CD4-positive, alpha-beta T cell treated with Interleukin-4 for 4 hours (primary cell): ENCODE data around the gene ADARB1.

Source experiments
- DNase-seq: peaks from one replicate; pipeline ENCODE4 v3.0.0-alpha.2; 2020

Gene ADARB1

DNA sequence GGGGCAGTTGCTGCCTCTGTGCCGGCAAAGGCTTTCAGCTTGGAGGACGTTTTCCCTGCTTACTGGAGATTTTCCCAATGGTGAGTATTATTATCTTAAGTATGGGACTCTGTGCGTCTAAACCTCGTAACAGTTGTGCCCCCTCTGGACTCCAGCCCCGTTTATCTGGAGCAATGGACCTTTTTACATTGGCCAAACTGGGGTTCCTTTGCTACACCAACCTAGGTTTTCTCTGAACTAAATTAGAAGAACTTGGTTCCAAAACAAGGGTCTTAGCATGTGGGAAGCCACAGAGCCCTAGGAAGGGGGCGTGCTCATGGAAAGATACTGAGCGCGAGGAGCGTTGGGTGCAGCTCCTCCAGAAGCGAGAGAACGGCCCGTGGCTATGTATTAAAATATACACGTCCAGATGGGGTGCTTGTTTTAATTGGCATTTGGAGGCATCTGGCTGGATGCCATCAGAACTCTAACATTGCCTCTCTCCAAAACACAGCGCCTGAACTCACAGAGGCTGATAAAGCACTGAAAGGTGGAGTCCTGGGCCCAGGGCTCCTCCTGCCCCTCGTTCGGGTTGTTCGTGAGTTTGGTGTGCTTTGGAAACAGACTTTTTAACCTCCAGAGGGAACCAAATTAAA, 184.9 kb downstream of the ADARB1 start:
- no peak for DNase-seq

DNA sequence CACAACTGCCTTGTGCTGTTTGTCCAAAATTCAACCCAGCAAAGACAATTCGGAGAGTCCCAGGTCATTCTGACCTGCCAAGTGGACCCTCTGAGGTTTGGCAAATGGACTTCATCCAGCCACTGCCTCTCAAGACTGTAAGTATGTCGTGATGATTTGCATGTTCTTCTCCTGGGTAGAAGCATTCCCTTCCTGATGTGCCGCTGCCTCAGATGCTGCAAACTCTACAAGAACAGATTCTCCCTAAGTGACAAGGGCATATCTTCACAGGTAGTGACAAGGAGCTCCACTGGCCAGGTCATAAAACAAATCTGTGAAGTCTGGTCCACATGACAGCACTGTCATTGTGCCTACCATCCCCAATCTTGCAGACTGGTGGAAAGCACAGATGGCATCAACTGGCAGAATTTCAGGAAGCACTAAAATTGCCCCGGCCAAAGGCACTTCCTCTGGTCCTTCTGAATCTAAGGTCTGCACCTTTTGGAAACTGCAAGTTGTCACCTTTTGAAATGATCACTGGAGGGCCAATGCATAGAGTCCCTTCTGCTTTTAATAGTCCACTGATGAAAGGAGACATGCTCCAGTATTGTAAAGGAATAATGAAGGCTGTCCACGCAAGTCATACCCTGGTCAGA, 185.9 kb downstream of the ADARB1 start:
- no peak for DNase-seq

DNA sequence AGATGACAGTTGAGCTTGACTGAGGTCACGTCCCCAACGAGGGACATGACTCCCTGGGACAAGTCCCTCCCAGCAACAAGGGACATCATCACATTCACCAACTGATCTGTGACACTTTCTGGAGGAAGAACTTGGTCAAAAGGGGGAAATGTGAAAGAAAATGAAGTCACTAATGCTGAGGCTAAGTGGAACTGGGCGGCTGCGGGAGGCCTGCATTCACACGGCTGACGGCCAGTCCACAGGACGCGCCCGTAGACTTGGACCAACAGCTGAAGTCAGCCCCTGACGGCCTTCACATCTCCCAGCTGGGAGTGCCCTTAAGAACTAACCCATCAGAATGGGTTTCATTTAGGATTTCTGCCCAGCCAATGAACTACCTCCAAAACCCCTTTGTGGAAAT, 186.7 kb downstream of the ADARB1 start:
- DNase-seq = no peak

DNA sequence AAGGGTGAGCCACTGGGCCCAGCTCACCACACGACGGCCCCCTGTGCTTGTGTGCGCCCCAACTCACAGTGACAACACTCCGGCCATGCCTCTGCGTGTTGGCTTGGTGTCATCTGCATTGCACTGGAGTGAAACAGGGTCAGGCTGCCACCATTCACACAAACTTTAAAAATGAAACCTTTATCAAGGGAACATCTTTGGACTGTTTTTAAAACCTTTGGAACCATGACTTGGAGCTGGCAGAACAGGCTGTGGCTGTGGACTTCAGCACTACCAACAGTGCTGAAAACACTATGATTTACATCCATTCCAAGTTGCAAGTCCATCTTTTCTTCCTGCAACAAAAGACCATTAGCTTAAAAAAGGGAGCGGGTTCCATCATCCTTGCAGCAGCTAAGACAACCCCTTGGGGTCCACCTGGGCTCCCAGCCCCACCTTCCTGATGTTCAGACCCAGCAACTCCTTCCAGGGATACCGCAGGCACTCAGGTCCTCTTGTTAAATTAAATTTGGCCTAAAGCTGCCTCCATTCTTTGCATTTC, 187.7 kb downstream of the ADARB1 start:
- no peak for DNase-seq

DNA sequence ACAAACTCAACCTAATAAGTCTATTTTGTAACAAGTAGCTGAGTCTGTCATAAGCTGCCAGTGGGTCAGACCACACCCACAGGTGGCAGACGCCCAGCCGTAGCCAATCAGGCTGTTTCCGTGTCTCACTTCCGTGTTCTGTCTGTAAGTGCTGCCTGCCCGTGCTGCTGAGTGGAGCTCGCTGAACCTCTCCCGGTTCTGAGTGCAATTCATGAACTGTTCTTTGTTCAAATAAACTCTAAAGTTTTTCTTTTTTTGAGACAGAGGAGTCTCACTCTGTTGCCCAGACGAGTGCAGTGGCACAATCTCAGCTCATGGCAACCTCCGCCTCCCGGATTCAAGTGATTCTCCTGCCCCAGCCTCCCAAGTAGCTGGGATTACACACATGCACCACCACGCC, 188.2 kb downstream of the ADARB1 start:
- no peak for DNase-seq

DNA sequence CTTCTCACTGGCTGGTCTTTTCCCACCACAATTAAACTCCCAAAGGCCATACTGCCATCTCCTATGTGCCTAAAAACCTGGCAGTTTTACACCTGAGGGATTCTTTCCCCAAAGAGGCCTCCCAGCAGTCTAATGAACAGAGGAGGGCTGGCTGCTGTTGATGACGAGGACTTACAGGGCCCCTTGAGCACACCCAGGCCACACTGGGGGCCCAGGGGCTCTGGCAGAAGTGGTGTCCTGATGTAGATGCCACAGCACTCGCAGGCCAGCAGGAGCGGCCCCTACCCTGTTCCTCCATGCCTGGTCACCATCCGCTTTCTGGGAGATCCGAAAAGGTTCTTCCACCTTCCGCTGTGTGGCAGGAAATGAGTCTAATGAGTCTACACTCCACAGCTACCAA, 189.2 kb downstream of the ADARB1 start:
- DNase-seq = no peak

DNA sequence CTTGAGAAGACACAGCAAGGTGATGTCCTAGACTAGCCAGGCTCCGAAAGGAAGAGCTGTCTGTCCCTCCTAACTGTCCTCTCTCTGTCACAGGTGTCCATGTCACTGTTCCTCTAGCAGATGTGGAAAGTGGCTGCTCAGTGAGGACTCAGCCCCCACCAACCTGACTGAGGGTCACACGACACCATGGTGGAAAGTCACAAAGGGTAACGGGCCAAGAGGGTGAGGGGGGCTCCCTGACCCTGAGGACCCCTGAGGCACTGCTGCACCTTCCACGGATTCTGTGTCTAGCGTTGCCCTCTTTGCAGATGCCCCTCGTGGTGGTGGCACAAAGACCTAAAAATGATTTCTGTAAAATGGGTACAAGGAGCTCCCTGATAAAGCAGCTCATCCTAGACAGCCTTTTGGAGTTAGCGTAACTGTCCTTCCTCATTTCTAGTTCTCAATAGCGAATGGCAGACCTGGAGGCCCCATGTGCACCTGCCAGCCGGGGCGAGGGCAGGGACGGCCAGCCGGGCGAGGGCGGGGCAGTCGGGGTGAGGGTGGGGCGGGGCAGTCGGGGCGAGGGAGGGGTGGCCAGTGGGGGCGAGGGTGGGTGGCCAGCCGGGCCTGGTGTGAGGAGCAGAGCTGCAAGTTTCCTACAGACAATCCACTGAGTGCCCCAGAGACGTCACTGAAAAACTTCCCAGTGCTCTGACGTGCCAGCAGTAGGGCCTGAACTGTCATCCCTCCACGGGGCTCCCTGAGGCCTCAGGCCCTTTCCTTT, 189.9 kb downstream of the ADARB1 start:
- no peak for DNase-seq

DNA sequence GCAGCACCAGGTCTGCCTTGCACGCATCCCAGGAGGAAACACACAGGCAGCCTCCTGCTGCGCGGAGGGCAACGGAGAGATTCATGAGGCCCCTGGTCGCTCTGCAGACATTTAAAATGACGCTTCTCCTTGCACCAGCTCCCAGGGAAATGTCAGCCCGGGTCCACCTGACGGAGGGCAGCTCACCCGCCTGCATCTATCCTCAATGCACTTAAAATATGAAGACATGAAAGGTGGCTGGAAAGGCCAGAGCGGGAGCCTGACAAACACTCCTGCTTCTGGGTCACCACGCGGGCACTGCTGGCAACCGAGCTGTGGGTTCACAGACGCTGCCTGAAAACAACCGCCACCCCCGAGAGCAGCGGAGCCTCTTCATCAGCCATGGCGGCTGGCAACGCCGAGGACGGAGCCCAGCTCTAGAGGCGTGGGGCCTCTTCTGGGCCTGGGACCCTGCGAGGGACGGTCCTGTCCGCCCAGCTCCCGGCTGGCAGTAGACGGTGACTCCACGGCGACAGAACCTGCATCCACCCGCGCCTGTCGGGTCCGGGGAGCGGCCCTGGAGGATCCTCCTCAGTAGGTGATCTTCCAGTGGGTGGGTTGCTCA, 190.6 kb downstream of the ADARB1 start:
- DNase-seq = no peak

DNA sequence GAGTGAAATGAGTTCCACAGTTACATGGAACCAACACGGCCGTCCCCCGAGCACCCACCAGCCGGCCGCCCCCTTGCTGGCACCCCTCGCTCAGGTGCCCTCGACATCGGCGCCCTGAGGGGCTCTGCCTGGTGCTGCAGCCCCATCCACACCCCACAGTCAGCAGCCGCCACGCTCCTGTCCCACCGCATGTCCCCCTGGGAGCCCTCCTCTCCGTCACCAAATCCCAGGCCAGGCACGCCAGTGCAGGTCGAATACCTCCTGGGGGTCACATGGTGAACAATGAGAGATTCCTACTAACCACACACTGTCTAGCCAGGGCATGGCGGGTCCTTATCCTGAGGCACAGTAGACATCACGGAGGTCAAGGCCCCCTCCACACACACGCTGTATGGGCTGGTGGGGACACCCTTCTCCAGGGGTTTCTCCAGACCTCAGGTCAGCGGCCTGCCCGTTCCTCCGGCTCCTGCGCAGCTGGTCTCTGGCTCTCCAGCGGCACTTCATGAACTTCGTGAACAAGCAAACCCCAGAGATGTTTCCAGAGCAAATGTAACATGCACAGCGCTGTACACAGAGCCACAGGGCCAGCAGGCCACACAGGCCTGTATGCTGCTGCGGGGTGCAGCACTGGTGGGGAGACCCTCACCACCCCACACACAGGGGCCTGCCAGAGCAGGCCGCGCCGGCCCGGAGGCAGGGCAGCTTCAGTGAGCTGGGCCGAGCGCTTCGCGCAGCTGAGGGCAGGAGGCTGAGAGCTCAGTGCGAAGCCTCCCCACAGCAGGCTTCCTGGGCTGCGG, 191.5 kb downstream of the ADARB1 start:
- DNase-seq = no peak

DNA sequence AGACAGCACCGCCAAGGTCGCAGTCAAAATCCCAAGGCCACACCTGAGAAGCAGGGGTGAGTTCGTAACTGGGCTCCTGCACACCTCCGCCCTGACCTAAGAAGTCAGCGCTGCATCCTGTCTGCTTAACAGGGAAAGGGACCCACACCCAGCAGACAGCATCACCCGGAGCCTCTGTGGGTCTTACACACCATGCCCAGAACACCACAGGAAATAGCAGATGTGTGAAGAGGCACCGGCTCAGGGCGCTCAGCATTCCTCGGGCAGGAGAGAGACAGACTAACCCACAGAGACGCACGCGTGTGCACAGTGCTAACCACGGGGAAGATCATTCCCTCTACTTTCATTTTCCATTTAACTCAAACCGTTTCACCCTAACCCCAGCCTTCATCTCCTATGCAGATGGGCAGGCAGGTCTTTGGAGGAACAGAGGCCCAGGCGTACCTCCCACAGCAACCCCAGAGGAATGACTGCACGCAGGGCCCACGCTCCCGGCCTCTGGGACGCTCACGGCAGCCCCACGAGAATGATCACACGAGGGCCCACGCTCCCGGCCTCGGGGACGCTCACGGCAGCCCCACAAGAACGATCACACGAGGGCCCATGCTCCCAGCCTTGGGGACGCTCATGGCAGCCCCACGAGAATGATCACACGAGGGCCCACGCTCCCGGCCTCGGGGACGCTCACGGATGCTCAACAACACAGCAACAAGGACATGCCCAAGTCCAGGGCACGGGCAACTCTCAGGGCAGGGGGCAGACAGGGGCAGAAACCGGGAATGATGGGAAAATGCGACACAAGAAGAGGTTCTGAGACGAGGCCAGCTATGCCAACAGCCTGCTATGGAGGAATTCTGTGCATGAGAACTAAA, 192.4 kb downstream of the ADARB1 start:
- peak; percentile 61 for DNase-seq

DNA sequence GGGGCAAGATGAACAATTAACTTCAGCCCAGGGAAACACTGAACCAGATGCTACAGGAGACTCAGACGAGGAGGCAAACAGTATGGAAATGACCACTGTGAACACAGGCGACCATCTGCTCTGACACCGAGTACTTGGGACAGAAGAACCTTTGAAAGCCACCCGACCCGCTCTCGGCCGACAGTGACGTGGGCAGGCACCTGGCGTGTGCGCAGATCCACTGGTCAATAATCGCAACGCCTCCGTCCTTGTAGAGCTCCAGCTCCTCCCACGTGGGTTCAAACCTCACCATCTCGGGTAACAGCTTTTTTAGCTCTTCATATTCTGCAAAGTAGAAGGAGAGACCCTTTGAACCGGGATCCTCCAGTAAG, 193.0 kb downstream of the ADARB1 start:
- no peak for DNase-seq

DNA sequence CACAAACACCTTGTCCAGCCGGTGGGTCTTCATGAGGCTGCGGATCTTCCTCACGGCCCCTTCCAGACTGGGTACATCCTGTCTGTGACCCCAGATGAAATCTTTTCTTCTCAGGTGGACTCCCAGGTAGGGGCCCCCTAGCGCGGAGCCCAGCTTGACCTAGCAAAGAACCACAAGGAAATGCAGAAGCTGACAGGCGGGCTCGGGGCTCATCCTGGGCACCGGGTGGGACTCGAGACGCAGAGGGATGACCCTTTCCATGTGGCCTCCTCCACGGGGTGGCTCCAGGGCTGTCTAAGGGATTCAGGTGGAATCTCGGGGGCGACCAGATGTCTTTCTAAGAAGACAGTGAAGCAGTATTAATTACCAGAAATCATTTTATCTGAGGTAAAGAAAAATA, 195.5 kb downstream of the ADARB1 start:
- no peak for DNase-seq

DNA sequence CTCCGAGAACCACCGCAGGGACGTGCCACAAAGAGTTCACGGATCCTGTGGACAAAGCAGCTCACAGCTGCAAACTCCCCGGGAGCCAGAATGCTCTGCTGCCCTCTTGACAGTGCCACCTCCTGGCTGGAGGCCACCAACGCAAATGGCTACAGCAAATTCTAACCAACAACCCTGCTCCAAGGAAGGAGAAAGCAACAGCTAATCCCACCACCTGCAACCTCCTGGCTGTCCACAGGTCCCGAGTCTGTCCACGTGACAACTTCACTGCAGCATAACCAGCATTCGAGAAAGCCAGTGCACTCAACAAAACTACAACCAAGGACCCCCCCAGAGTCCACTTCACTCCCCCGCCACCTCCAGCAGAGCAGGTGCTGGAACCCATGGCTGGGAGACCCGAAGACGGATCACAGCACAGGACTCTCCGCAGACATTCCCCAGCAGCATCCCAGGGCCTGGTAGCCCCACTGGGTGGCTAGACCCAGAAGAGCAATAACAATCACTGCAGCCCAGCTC, 196.0 kb downstream of the ADARB1 start:
- no peak for DNase-seq
